GM12878 (cell line): ENCODE measurements around the gene PROX1. TPM values are rescaled to one million over a fixed set of nuclear protein-coding genes. Genes with fewer than 3 reads are reported as not detected.

ENCODE experiments used
- ATAC-seq: fragments of 200-7000 bp; cut with Tn5 transposase; 3 replicates; pipeline ENCODE4 v1.9.1; 2020; ENCODE audit warnings: mild to moderate bottlenecking, moderate library complexity
- BruUV-seq: library from RNA; stranded (reverse); fragments of 400-500 nt; replicated peaks from 2 replicates; lab custom pipeline; 2021; lab: Mats Ljungman, UMichigan
- CTCF ChIA-PET: fragments of 300-600 bp; sonication (Branson Sonifier 250); formaldehyde crosslinking; extraction: SDS; loops from one replicate; lab custom pipeline; 2021; ENCODE audit warnings: inconsistent platforms; lab: Yijun Ruan, JAX
- POLR2A ChIA-PET: fragments of 350-600 bp; formaldehyde crosslinking; extraction: SDS; loops from one replicate; lab custom pipeline; 2021; ENCODE audit warnings: inconsistent platforms; lab: Charles Lee
- RAD21 ChIA-PET: fragments of 300-600 bp; sonication (Branson Sonifier 250); formaldehyde crosslinking; loops from one replicate; lab custom pipeline; 2023; ENCODE audit warnings: antibody characterized with exemption; ENCODE audit not compliant: unreplicated experiment; lab: Charles Lee
- SMC1A ChIA-PET: fragments of 300-600 bp; sonication (Branson Sonifier 250); formaldehyde crosslinking; loops from one replicate; lab custom pipeline; 2023; ENCODE audit not compliant: unreplicated experiment, uncharacterized antibody; lab: Charles Lee
- DNase-seq: peaks from one replicate; pipeline ENCODE4 v3.0.0-alpha.2; 2011; ENCODE audit warnings: low read depth, low spot score
- FAIRE-seq: peaks from 3 replicates; lab custom pipeline; 2011; peaks lifted over from hg19 to GRCh38; lab: Jason Lieb, UNC
- H2AFZ ChIP-seq: 2 replicates; pipeline ENCODE4 v1.6.0; 2011; ENCODE audit warnings: low read depth, low read length, control low read depth; ENCODE audit not compliant: control insufficient read depth
- H3K27ac ChIP-seq: 2 replicates; pipeline ENCODE4 v1.5.1; 2011; ENCODE audit warnings: control low read depth; ENCODE audit not compliant: control insufficient read depth, insufficient read depth
- H3K27me3 ChIP-seq, 2 experiments: replicated peaks in 1 of 2; 2 replicates each; pipeline versions ENCODE4 v1.6.0 to v1.6.1; 2011; ENCODE audit warnings: low read length in 1 of 2; ENCODE audit not compliant: control insufficient read depth in 2 of 2, insufficient read depth in 2 of 2
- H3K36me3 ChIP-seq, 2 experiments: 2 replicates each; pipeline ENCODE4 v1.5.1; 2011; ENCODE audit warnings: low read length in 1 of 2; ENCODE audit not compliant: control insufficient read depth in 2 of 2, insufficient read depth in 2 of 2
- H3K4me1 ChIP-seq: 2 replicates; pipeline ENCODE4 v1.6.1; 2011; ENCODE audit warnings: mild to moderate bottlenecking, low read length, moderate library complexity, mixed read lengths; ENCODE audit not compliant: control insufficient read depth, insufficient read depth
- H3K4me2 ChIP-seq: 2 replicates; pipeline ENCODE4 v1.6.0; 2011; ENCODE audit warnings: control low read depth; ENCODE audit not compliant: control insufficient read depth, insufficient read depth
- H3K4me3 ChIP-seq: fragments of 200-600 bp; sonication (generic); 2 replicates; pipeline ENCODE4 v1.5.1; 2016
- H3K79me2 ChIP-seq: 2 replicates; pipeline ENCODE4 v1.6.0; 2011; ENCODE audit warnings: low read length; ENCODE audit not compliant: control insufficient read depth, insufficient read depth
- H3K9ac ChIP-seq: 2 replicates; pipeline ENCODE4 v1.8.0; 2011; ENCODE audit warnings: low read length, control low read depth, mixed read lengths; ENCODE audit not compliant: control insufficient read depth, insufficient read depth
- H3K9me3 ChIP-seq: replicated peaks from 3 replicates; pipeline ENCODE4 v1.5.1; 2011; ENCODE audit warnings: mild to moderate bottlenecking, low read length; ENCODE audit not compliant: control insufficient read depth, insufficient read depth
- H4K20me1 ChIP-seq: 2 replicates; pipeline ENCODE4 v1.6.0; 2011; ENCODE audit not compliant: control insufficient read depth, insufficient read depth
- GATAD2B ChIP-seq: fragments of 450-650 bp; conservative IDR thresholded peaks from 2 replicates; pipeline ENCODE4 v1.6.1; 2017; ENCODE audit warnings: low read depth, mild to moderate bottlenecking, moderate library complexity
- KDM1A ChIP-seq: fragments of 200-600 bp; sonication (generic); IDR thresholded peaks from 2 replicates; pipeline ENCODE4 v1.6.1; 2016; ENCODE audit warnings: borderline replicate concordance
- POU2F2 ChIP-seq: IDR thresholded peaks from 3 replicates; pipeline ENCODE4 v1.6.1; 2011; ENCODE audit warnings: low read depth, mild to moderate bottlenecking, low read length, borderline replicate concordance
- TARDBP ChIP-seq: IDR thresholded peaks from 2 replicates; pipeline ENCODE4 v1.6.1; 2016; ENCODE audit warnings: borderline replicate concordance
- TCF7 ChIP-seq: IDR thresholded peaks from 2 replicates; pipeline ENCODE4 v1.6.1; 2014; ENCODE audit warnings: antibody characterized with exemption, borderline replicate concordance
- WGBS: methylation state at CpG from one replicate; pipeline ENCODE4 v1.1.6; 2016; ENCODE audit warnings: low lambda C conversion rate; ENCODE audit not compliant: insufficient replicate concordance, insufficient coverage; ENCODE audit errors: missing lambda C conversion rate; 5-methylcytosine and 5-hydroxymethylcytosine counted together
- in situ Hi-C: fragments of 300-500 bp; cut with MboI; formaldehyde crosslinking; loops from 9 replicates; pipeline ENCODE4 v1.14.3; 2018; ENCODE audit warnings: mixed read lengths
- intact Hi-C: fragments of 100-400 bp; cut with micrococcal nuclease; formaldehyde crosslinking; loops from one replicate; pipeline ENCODE4 v1.14.2; 2022; ENCODE audit not compliant: unreplicated experiment
- polyA plus RNA-seq, 11 experiments: library from polyadenylated mRNA; depleted of rRNA in 4 of 11; unstranded in 6 of 11; stranded (reverse) in 5 of 11; fragments of >200 nt; fragmentation: Nextera tagmentation in 4 of 11; fragmentation: Illumina TruSeq in 1 of 11; extraction: Ambion mirVana in 4 of 11; extraction: Trizol in 1 of 11; gene quantifications; 1 replicate in 1 of 11; 2 replicates in 10 of 11; pipeline versions ENCODE4 v1.2.1 to v1.2.3, GENCODE V29; 2011 to 2016; ENCODE audit warnings: inconsistent platforms in 2 of 11, missing spikeins in 2 of 11, low read depth in 1 of 11
- total RNA-seq, 4 experiments: library from RNA; depleted of rRNA in 3 of 4; stranded (reverse); fragments of >200 nt in 3 of 4; fragmentation: Illumina TruSeq in 1 of 4; extraction: Trizol in 1 of 4; gene quantifications; 2 replicates each; pipeline versions ENCODE4 v1.2.1 to v1.2.3, GENCODE V29; 2013 to 2021
- TF ChIP-seq, protein P1 (sequence below): fragments of 450-650 bp; formaldehyde crosslinking; IDR thresholded peaks from 2 replicates; pipeline ENCODE4 v1.5.0; 2022; ENCODE audit warnings: mild to moderate bottlenecking, missing genetic modification characterization
- TF ChIP-seq, protein P2 (sequence below): fragments of 450-650 bp; IDR thresholded peaks from 2 replicates; pipeline ENCODE4 v1.6.1; 2017; ENCODE audit warnings: mild to moderate bottlenecking, low read depth, inconsistent platforms; ENCODE audit not compliant: poor library complexity, severe bottlenecking
- TF ChIP-seq, protein P3 (sequence below): IDR thresholded peaks from 2 replicates; pipeline ENCODE4 v1.6.1; 2012; ENCODE audit warnings: low read depth, low read length, improper control_type of control experiment

The PROX1 gene
- total and polyA plus RNA-seq, 10 of the 15 experiments (the other 5 are each of a cell fraction or from before 2014, with no cell fraction given) = under 0.01 to 0.44 (median 0.03) TPM; not detected in 4

DNA sequence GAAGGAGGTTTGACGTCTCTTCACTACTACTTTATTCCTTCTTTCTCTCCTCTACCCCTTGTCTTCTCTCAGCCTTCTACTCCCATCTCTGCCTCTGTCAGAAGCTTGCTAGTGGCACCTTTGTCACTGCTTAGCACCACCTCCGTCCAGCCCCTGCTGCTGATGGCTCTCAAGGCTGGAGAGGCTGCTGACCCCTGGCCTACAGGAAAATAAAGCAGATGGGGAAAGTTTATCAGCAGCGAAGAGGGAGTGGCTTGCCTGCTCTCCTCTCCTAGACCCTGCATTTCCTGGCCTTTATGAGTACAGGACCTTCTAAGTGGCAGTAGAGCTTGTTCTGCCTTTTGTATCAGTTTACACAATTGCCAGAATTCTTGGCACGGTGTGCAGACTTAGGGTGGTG lies 27.0 kb downstream of the PROX1 start:
- Histone ChIP-seq H3K79me2 (no peaks in the 10 kb centered on the region), H3K9me3 (no peaks in the 10 kb centered on the region), H3K4me1 (no peaks in the 10 kb centered on the region), H3K4me3 (no peak overlapping the region), H3K27me3 (peaks cover 0 to 4% of the 10 kb centered on the region in 2 experiments; a peak in 1 of 4 replicates), H3K4me2 (no peak overlapping the region), H2AFZ (no peak overlapping the region), H3K9ac (no peak overlapping the region), H3K27ac (no peak overlapping the region), H4K20me1 (no peaks in the 10 kb centered on the region), H3K36me3 (no peaks in the 10 kb centered on the region)
- ATAC-seq = no peak
- SMC1A ChIA-PET = interaction anchor here (0.6 to 2.5 kb wide), 2 partner anchors 10 to 47 kb away, joined by 3 to 5 read pairs; no protein-coding TSS in a partner anchor
- in situ Hi-C loops (no loop called here), intact Hi-C loops (no loop called here)
- FAIRE-seq = no peak
- WGBS = 35% methylated on average over 4 of the region's 4 CpGs
- CTCF ChIA-PET = no interaction called here
- RAD21 ChIA-PET = no interaction called here
- TF ChIP-seq POU2F2 = no peak
- TF ChIP-seq, protein P1, sequence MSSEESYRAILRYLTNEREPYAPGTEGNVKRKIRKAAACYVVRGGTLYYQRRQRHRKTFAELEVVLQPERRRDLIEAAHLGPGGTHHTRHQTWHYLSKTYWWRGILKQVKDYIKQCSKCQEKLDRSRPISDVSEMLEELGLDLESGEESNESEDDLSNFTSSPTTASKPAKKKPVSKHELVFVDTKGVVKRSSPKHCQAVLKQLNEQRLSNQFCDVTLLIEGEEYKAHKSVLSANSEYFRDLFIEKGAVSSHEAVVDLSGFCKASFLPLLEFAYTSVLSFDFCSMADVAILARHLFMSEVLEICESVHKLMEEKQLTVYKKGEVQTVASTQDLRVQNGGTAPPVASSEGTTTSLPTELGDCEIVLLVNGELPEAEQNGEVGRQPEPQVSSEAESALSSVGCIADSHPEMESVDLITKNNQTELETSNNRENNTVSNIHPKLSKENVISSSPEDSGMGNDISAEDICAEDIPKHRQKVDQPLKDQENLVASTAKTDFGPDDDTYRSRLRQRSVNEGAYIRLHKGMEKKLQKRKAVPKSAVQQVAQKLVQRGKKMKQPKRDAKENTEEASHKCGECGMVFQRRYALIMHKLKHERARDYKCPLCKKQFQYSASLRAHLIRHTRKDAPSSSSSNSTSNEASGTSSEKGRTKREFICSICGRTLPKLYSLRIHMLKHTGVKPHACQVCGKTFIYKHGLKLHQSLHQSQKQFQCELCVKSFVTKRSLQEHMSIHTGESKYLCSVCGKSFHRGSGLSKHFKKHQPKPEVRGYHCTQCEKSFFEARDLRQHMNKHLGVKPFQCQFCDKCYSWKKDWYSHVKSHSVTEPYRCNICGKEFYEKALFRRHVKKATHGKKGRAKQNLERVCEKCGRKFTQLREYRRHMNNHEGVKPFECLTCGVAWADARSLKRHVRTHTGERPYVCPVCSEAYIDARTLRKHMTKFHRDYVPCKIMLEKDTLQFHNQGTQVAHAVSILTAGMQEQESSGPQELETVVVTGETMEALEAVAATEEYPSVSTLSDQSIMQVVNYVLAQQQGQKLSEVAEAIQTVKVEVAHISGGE = no peak
- TF ChIP-seq GATAD2B = no peak
- no peak for TF ChIP-seq TARDBP
- TF ChIP-seq, protein P2, sequence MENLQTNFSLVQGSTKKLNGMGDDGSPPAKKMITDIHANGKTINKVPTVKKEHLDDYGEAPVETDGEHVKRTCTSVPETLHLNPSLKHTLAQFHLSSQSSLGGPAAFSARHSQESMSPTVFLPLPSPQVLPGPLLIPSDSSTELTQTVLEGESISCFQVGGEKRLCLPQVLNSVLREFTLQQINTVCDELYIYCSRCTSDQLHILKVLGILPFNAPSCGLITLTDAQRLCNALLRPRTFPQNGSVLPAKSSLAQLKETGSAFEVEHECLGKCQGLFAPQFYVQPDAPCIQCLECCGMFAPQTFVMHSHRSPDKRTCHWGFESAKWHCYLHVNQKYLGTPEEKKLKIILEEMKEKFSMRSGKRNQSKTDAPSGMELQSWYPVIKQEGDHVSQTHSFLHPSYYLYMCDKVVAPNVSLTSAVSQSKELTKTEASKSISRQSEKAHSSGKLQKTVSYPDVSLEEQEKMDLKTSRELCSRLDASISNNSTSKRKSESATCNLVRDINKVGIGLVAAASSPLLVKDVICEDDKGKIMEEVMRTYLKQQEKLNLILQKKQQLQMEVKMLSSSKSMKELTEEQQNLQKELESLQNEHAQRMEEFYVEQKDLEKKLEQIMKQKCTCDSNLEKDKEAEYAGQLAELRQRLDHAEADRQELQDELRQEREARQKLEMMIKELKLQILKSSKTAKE = no peak
- TF ChIP-seq TCF7 = no peak
- TF ChIP-seq, protein P3, sequence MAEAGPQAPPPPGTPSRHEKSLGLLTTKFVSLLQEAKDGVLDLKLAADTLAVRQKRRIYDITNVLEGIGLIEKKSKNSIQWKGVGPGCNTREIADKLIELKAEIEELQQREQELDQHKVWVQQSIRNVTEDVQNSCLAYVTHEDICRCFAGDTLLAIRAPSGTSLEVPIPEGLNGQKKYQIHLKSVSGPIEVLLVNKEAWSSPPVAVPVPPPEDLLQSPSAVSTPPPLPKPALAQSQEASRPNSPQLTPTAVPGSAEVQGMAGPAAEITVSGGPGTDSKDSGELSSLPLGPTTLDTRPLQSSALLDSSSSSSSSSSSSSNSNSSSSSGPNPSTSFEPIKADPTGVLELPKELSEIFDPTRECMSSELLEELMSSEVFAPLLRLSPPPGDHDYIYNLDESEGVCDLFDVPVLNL = no peak
- no peak for TF ChIP-seq KDM1A
- DNase-seq = no peak
- POLR2A ChIA-PET = no interaction called here
- BruUV-seq = no TSS peak
